ENCODE results near the gene CLHC1. TPM values are rescaled to one million over a fixed set of nuclear protein-coding genes. Genes with fewer than 3 reads are reported as not detected.

CLHC1 gene
- total RNA-seq, 2 experiments from 2014 or later, result 12.4 to 32.1 TPM

- H2AFZ ChIP-seq (ENCODE audit: low read length), result no peak overlapping the region
- no peak overlapping the region for H3K4me3 ChIP-seq (ENCODE audit: low read depth, low read length, poor library complexity, severe bottlenecking)
- CTCF ChIA-PET (ENCODE audit: unreplicated experiment), result no interaction called here
Observed at GRCh38 chr2:55151733-55152433, 80.2 kb downstream of the CLHC1 start.

GRCh38 chr2:55150834-55151233 lies 81.3 kb downstream of the CLHC1 start:
- Histone ChIP-seq H3K9me3 (ENCODE audit: low read length) (no peaks in the 10 kb centered on the region), H3K4me1 (ENCODE audit: insufficient read depth, low read length, poor library complexity, severe bottlenecking) (peaks cover 11% of the 10 kb centered on the region), H3K27ac (ENCODE audit: low read depth, low read length, poor library complexity, severe bottlenecking) (no peak overlapping the region), H3K36me3 (ENCODE audit: insufficient read depth, low read length) (no peaks in the 10 kb centered on the region), H2AFZ (ENCODE audit: low read length) (no peak overlapping the region), H3K4me3 (ENCODE audit: low read depth, low read length, poor library complexity, severe bottlenecking) (no peak overlapping the region), H3K4me2 (ENCODE audit: low read length) (no peak overlapping the region), H4K20me1 (ENCODE audit: insufficient read depth, low read length) (no peaks in the 10 kb centered on the region), H3K9me2 (ENCODE audit: insufficient read depth, low read length) (no peaks in the 10 kb centered on the region), H3K79me2 (ENCODE audit: insufficient read depth, low read depth, low read length) (no peaks in the 10 kb centered on the region)
- peak; percentile 52 for DNase-seq (ENCODE audit: low spot score)
- intact Hi-C loops (cut with micrococcal nuclease; ENCODE audit: unreplicated experiment), result no loop called here
- TF ChIP-seq CTCF (conservative IDR thresholded peaks at IDR 0.05; ENCODE audit: low read length) (no peak), EZH2phosphoT487 (IDR thresholded peaks at IDR 0.05; ENCODE audit: borderline replicate concordance, low read depth, low read length) (no peak)
- ChIA-PET CTCF (ENCODE audit: unreplicated experiment) (interaction anchor here (0.5 to 0.7 kb wide), 2 partner anchors 157 to 400 kb away, joined by 3 read pairs; no protein-coding TSS in a partner anchor), POLR2A (interaction anchor here (0.8 to 1.7 kb wide), 3 partner anchors 9 to 20 kb away, joined by 3 to 7 read pairs (median 3); no protein-coding TSS in a partner anchor)
- BruUV-seq (replicated peaks), result no TSS peak

More at GRCh38 chr2:55151733-55152433, 80.2 kb downstream of the CLHC1 start:
- intact Hi-C loops (cut with micrococcal nuclease; ENCODE audit: unreplicated experiment), result no loop called here
- Histone ChIP-seq H3K79me2 (ENCODE audit: insufficient read depth, low read depth, low read length) (no peaks in the 10 kb centered on the region), H3K9me3 (ENCODE audit: low read length) (no peaks in the 10 kb centered on the region), H3K9me2 (ENCODE audit: insufficient read depth, low read length) (no peaks in the 10 kb centered on the region), H3K27ac (ENCODE audit: low read depth, low read length, poor library complexity, severe bottlenecking) (no peak overlapping the region), H3K4me2 (ENCODE audit: low read length) (no peak overlapping the region), H3K4me1 (ENCODE audit: insufficient read depth, low read length, poor library complexity, severe bottlenecking) (peaks cover 11% of the 10 kb centered on the region), H4K20me1 (ENCODE audit: insufficient read depth, low read length) (no peaks in the 10 kb centered on the region), H3K36me3 (ENCODE audit: insufficient read depth, low read length) (no peaks in the 10 kb centered on the region)
- no TSS peak for BruUV-seq (replicated peaks)
- TF ChIP-seq EZH2phosphoT487 (IDR thresholded peaks at IDR 0.05; ENCODE audit: borderline replicate concordance, low read depth, low read length) (no peak), CTCF (conservative IDR thresholded peaks at IDR 0.05; ENCODE audit: low read length) (no peak)
- no peak for DNase-seq (ENCODE audit: low spot score)
- POLR2A ChIA-PET, result interaction anchor here (0.5 to 1.7 kb wide), 4 partner anchors 13 to 89 kb away, joined by 3 to 7 read pairs (median 6); no protein-coding TSS in a partner anchor

- CTCF ChIA-PET (ENCODE audit: unreplicated experiment), result no interaction called here
Observed at GRCh38 chr2:55148269-55148668, 83.8 kb downstream of the CLHC1 start.

More at GRCh38 chr2:55148269-55148668, 83.8 kb downstream of the CLHC1 start:
- Histone ChIP-seq H3K4me1 (ENCODE audit: insufficient read depth, low read length, poor library complexity, severe bottlenecking) (peaks cover 11% of the 10 kb centered on the region), H3K4me3 (ENCODE audit: low read depth, low read length, poor library complexity, severe bottlenecking) (no peak overlapping the region), H4K20me1 (ENCODE audit: insufficient read depth, low read length) (no peaks in the 10 kb centered on the region), H3K9me2 (ENCODE audit: insufficient read depth, low read length) (no peaks in the 10 kb centered on the region), H3K27ac (ENCODE audit: low read depth, low read length, poor library complexity, severe bottlenecking) (no peak overlapping the region), H3K4me2 (ENCODE audit: low read length) (no peak overlapping the region), H3K79me2 (ENCODE audit: insufficient read depth, low read depth, low read length) (no peaks in the 10 kb centered on the region), H3K36me3 (ENCODE audit: insufficient read depth, low read length) (no peaks in the 10 kb centered on the region), H3K9me3 (ENCODE audit: low read length) (no peaks in the 10 kb centered on the region), H2AFZ (ENCODE audit: low read length) (no peak overlapping the region)
- intact Hi-C loops (cut with micrococcal nuclease; ENCODE audit: unreplicated experiment), result no loop called here
- no TSS peak for BruUV-seq (replicated peaks)
- POLR2A ChIA-PET, result no interaction called here
- no peak for TF ChIP-seq CTCF (conservative IDR thresholded peaks at IDR 0.05; ENCODE audit: low read length)
- no peak for TF ChIP-seq EZH2phosphoT487 (IDR thresholded peaks at IDR 0.05; ENCODE audit: borderline replicate concordance, low read depth, low read length)
- no peak for DNase-seq (ENCODE audit: low spot score)

Measured in OCI-LY7 (cell line).